Kidney epithelial cell (primary cell): ENCODE measurements around the gene NME7. TPM values are rescaled to one million over a fixed set of nuclear protein-coding genes. Genes with fewer than 3 reads are reported as not detected.

Source experiments
- DNase-seq: peaks from one replicate; pipeline ENCODE4 v3.0.0-alpha.2; 2010; ENCODE audit warnings: low read depth
- H3K27me3 ChIP-seq: 2 replicates; pipeline ENCODE4 v1.6.0; 2011; ENCODE audit warnings: low read length; ENCODE audit not compliant: control insufficient read depth, insufficient read depth
- H3K36me3 ChIP-seq: 2 replicates; pipeline ENCODE4 v1.5.1; 2011; ENCODE audit warnings: low read length; ENCODE audit not compliant: control insufficient read depth, insufficient read depth
- H3K4me3 ChIP-seq: 2 replicates; pipeline ENCODE4 v1.5.1; 2011; ENCODE audit warnings: low read depth, mild to moderate bottlenecking, control low read depth, low read length
- CTCF ChIP-seq: IDR thresholded peaks from 2 replicates; pipeline ENCODE4 v1.5.1; 2011; ENCODE audit warnings: mild to moderate bottlenecking, moderate library complexity, low read length, control low read depth, inconsistent platforms; ENCODE audit not compliant: insufficient read depth, poor library complexity, severe bottlenecking
- total RNA-seq: library from RNA; depleted of rRNA; stranded (reverse); fragments of >200 nt; gene quantifications from 2 replicates; pipeline ENCODE4 v1.2.3, GENCODE V29; 2015

NME7 gene
- total RNA-seq, 1 donor from 2014 or later: 24.4 TPM

DNA sequence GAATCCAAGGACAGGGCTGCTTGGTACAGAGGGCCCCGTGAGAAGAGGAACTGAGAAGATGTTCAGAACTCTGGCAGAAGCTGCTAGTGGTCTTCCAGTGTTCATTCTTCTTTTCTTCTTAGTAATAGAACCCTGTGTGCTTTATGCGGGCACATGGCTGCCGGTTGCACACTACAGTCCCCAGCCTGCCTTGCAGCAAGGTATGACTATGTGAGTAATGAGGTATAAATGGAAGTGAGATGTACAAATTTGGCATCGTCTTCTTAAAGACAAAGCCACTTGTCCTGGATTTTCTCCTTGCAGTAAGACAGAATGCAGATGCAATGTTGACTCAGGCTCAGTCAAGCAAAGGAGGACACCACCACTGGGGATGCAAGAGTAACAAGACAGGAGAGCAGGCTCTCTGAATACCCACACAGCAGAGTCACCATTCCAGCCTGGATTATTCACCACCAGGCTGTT, 276.1 kb downstream of the NME7 start:
- Histone ChIP-seq H3K4me3 (no peak overlapping the region), H3K27me3 (no peaks in the 10 kb centered on the region), H3K36me3 (no peaks in the 10 kb centered on the region)
- TF ChIP-seq CTCF: no peak
- DNase-seq: no peak

DNA sequence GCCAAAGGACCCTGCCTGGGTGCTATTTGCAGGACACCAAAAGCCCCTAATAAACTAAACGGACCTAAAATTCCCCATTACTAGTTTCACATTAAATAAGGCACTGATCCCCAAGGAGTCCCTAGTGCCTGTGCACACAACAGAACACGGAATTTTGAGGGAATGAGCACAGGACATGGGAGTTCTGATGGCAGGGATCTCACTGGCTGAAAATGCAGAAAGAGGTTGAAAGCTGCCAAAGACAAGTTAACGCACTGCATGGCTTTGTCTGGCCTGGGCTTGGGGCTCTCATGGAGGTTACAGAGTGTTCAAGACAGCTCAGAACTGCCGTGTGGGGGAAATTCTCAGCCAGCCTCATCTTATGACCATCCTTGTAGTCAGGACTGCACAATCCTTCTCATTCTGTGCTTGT, 276.7 kb downstream of the NME7 start:
- no peak for TF ChIP-seq CTCF
- no peaks in the 10 kb centered on the region for H3K36me3 ChIP-seq
- DNase-seq: no peak
- no peak overlapping the region for H3K4me3 ChIP-seq
- H3K27me3 ChIP-seq: no peaks in the 10 kb centered on the region

DNA sequence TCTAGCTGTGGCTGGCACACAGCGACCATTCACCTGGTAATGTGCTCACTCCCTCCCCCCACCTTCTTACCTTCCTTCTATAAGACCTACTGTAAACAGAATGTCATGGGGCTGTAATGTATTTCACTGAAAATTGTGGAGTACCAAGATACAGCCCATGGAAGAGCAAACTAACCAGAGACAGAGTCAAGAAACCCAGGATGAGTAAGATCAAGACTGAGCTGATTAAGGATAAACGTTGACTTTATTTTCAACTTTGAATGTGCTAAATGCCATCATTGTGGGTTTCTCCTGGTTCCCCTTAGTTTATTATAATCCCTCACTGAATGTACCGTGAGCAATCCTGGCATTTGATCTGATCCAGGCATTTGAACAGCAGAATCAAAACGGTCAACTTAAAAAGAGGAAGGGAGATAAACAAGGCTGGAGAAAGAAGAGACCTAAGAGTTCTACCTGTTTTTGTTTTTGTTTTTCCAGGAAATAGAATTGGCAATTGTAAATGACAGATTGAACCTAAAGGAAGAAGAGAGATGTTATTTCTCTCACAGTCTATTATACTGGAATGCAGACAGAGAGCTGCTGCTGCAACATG, 277.2 kb downstream of the NME7 start:
- no peak for TF ChIP-seq CTCF
- Histone ChIP-seq H3K27me3 (no peaks in the 10 kb centered on the region), H3K4me3 (no peak overlapping the region), H3K36me3 (no peaks in the 10 kb centered on the region)
- DNase-seq: no peak

DNA sequence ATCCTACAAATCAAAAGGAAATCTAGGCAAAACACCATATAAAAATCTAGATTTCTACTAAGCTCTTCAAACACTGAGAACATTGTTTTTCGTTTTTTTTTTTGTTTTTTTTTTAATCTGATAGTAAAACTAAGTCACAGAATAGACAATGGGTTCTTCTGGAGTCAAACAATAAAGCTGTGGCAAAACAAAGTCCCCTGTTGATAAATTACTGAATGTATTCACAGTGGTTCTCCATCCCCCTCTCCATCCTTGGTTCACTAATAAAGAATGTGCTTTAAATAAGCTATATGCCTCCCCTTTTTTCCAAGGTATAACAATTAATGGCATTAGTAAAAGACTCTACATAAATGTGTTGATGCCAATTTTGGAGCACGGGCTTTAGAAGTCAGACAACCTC, 277.8 kb downstream of the NME7 start:
- no peaks in the 10 kb centered on the region for H3K36me3 ChIP-seq
- TF ChIP-seq CTCF: no peak

DNA sequence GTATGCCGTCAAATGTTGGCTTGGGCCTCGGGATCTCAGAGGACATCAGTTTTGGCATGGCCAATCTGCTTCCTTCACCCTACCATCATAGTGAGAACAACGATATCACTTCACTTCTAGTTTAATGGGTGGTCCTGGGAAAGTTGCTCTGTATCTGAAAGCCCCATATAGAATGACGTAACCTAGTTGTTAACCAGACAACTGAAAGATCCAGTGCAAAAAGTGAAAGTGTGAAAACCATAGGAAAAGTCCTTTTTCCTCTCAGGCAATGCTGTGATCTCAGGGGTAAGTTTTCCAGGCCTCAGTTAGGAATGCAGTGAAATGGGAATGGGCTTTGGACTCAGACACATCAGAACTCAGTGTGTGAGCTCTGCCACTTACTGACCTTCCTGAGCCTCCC, 279.7 kb downstream of the NME7 start:
- no peaks in the 10 kb centered on the region for H3K27me3 ChIP-seq
- DNase-seq: no peak

More for the DNA sequence above, 277.8 kb downstream of the NME7 start:
- Histone ChIP-seq H3K27me3 (no peaks in the 10 kb centered on the region), H3K4me3 (no peak overlapping the region)
- DNase-seq: no peak

More for the DNA sequence above, 279.7 kb downstream of the NME7 start:
- TF ChIP-seq CTCF: no peak
- Histone ChIP-seq H3K4me3 (no peak overlapping the region), H3K36me3 (no peaks in the 10 kb centered on the region)
